SK-N-DZ (cell line): ENCODE results near the gene ZDHHC24.
"Not testable (repeated sequence)": the region's sequence is repeated elsewhere in the genome, so short reads cannot be mapped to it uniquely, and the experiment has no call there.

Experiments used
- DNase-seq: peaks from one replicate; pipeline ENCODE4 v3.0.0-alpha.2; 2015; ENCODE audit warnings: low spot score

Gene ZDHHC24

DNA sequence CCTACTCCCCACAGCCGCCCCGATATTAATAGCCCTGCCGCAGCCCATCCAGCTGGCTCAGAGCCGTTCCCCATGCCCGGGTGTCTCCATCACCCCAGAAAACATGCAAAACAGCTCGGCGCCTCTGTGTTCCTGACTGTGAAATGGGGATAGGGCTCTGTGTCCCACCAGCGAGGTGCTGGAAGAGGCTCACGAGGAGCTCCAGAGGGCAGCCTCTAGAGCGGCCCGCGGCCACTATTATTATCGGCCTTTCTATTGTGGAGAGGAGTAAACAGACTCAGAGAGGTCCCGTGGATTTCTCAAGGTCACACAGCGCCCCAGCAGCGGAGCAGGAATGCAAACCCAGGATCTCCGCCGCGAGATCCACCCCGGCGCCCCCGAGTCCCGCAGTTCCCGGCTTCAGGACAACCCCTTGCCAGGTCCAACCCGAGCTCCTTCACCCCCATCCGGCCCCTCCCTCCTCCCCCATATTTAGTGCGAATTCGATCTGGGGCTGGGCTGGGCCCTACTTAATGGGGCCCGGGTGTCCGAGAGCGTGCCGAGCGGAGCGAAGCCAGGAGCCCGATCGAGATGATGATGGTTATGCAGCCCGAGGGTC is 619 bp upstream of the ZDHHC24 start, which contains the start of gene ACTN3:
Gene ACTN3 (plus strand): TSS at position 536 of the 598 bp plus-strand sequence. CDS start 35 bp downstream, at position 571.
- no peak for DNase-seq

DNA sequence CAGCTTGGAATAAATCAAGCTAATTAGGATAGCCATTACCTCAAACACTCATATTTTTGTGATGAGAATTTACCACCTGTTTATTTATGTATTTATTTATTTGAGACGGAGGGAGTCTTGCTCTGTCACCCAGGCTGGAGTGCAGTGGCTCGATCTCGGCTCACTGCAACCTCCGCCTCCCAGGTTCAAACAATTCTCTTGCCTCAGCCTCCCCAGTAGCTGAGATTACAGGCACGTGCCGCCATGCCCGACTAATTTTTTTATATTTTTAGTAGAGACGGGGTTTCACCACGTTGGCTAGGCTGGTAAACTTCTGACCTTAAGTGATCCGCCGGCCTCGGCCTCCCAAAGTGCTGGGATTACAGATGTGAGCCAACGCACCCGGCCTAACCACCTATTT is 896 bp downstream of the ZDHHC24 start:
- not testable (repeated sequence) for DNase-seq

DNA sequence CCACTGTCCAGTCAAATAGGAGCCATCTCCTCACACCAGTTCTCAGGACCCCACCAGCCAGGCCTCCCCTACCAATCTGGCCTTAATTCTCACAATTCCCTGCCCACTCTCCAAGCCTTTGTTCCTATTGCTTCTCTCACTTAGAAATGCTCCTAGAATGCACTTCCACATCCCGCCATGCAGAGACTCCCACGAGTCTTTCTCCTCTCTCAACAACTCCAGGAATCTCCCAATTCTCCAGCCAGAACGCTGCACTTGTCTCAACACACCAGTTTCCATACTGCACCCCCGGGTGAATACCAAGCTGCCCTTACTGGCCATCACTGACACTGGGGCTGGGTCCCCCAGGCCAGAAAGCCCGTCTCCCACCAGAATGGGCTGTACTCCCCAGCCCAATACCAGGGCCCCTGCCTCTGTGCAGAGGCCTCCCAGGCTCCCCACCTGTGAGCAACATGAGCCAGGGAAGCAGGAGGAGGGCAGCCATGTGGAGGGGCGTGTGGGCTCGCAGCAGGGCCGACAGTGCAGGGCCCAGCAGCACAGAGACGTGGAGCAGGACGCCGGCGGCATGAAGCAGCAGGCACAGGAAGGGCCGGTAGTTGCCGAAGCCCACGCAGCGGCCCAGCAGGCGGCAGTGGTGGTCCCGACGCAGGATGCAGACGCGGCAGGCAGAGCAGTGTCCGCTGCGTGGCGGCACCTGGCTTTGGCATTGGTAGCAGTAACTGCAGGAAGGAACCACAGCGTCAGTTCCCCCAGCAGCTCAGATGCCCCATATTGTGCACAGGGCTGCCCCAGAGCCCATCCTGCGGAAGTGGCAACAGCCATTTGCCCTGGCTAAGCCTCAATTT is 2.4 kb downstream of the ZDHHC24 start:
- DNase-seq = peak; percentile 79

DNA sequence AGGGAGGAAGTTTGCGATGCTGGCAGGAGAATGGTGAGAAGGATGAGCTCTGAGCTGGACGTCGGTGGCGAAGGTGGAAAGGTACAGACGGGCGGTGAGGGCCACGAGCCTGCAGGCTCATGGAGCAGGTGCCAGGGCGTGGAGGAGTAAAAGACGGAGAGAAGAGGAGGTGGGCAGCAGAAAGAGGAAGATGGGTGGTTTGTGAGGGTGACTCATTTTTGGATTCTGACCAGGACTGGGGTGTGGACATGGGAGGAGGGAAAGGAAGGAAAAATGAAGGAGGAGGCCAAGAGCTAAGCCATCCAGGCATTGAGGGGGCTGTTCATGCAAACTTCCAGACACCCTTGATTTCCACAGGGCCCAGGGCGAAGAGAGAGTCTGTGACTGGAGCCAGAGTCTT is 3.5 kb downstream of the ZDHHC24 start:
- no peak for DNase-seq

DNA sequence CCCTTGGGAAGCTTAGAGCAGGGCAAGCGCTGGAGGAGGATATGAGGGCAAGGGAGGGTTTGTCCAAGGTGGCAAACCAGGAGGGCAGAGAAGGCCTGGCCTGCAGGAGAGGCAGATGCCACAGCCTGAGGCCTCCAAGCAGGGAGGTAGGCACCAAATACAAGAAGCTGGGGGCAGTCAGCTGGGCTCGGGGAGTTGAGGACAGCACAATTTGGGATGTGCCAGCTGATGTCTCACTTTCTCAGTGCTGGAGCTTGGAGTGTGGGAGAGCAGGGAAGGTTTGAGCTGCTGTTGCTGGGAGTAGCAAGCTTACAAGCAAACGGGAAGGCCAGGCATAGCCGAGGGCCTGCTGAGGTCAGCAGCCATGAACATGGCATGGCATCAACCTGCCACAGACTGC is 4.0 kb downstream of the ZDHHC24 start:
- DNase-seq = no peak

DNA sequence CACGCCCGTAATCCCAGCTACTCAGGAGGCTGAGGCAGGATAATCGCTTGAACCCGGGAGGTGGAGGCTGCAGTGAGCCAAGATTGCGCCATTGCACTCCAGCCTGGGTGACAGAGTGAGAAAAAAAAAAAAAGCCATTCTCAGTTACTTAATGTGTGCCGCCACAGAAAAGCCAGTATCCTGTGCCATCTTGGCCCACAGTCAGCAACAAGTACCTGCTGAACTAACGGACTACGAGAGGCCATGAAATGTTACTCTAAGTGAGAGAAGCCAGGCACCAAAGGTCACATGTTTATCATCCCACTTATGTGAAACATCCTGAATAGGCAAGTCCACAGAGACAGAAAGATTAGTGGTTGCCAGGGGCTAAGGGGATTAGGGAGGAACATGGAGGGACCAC is 5.2 kb downstream of the ZDHHC24 start:
- not testable (repeated sequence) for DNase-seq

DNA sequence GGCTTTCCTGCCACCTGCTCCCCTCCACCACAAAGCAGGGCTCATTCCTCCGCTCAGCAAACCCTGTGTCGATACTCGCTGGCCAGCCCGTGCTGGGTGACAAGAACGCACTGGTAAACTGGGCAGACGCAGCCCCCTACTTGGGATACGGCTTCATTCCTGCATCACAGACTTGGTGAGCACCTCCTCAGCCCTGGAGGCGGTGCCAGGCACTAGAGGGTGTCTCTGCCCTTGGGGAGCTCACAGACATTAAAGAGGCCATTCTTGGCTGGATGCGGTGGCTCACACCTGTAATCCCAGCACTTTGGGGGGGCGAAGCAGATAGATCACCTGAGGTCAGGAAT is 6.0 kb downstream of the ZDHHC24 start:
- no peak for DNase-seq

DNA sequence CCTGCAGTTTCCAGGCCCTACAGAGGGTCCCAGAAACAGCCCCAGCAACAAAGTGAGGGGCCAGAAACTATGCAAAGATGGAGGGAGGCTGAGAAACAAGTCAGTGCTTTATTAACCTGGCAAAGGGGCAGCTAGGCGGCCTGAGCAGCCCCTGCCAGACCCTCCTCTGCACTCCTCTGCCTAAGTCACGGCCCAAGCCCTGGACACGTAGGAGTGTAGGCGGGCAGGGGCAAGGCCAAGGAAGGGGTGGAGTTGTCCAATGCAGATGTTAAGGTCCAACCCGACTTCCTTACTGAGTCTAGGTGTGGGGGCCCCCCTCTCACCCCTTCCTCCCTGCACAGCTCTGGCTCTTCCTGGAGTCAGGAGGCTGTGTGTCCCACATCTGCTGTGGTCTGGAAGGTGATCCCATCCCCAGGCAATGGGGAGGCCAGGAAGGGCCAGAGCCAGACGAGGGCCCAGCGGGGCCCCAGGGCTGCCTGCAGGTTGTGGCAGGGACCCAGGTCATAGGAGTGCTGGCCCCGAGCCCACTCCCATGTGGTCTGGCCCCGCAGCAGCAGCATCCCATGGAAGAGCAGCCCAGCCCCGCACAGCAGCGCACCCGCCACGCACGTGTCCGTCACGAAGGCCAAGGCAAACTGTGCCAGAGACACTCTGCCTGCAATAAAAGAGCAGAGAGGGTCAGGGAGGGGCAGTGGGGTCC is 6.5 kb downstream of the ZDHHC24 start:
- no peak for DNase-seq

DNA sequence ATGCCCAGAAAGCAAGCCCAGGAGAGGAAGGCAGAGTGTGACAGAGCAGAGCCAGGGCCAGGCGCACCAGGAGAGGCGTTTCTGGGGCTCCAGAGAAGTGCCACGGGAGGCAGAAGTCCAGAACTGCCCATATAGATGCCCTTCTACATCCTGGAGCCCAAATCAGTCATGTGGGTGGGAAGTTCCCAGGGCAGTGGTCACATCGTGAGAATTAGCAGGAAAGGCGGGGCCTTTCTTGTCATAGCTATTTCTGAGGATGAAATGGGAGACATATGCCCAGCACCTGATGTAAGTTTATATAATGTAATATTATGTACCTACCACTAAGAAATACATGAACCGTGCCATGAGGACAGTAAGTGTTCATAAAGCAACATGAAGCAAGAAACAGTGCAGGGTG is 13.1 kb downstream of the ZDHHC24 start:
- DNase-seq = no peak

DNA sequence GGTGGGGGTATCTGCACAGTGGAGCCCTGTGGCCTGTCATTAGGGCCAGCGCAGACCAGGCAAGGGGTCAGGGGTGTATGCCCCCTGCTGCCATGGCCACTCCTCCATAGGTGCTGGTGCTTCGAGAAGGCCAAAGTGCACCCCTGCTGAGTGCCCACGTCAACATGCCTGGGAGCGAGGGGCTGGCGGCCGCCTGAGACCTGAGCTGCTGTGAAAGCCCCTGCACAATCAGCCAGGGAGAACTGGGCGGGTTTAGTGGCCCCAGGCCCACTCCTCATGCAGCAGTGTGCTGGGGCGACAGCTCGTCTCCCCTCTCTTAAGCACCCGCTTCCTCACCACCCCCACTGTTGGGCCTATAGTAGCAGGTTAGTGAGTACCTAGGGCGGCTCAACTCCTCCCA is 14.0 kb downstream of the ZDHHC24 start:
- DNase-seq = no peak

DNA sequence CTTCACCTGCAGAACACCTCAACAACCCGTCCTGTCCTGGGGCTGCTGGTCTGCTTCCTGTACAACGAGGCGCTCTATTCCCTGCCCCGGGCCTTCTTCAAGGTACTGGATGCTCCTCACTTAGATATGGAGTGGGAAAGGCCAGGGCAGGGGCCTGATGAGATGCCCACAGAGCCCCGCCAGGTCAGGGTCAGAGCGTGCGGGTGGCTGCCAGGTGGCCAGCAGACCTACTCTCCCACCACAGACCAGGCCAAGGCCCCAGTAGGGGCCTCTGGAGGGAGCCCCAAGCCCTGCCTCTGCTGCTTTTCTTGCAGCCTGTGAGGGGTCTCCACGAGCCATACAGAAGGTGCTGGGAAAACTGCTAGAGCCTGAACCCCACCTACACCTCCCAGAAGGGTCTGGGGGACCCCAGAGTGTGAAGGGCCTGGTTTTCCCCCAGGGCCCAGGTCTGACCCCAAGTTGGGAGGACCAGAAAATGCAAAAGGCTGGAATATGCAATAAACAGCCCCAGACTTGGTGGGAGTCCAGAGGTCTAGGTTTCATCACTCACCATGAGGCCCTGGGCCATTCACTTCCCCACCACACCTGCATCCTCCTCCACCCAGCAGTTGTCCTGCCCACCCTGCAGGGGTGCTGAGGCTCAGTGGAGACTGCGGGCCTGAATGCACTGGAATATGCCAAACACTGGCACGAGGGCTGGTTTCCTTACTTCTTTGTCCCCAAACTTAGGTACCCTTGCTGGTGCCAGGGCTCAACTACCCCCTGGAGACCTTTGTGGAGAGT is 14.7 kb downstream of the ZDHHC24 start:
- DNase-seq = no peak

DNA sequence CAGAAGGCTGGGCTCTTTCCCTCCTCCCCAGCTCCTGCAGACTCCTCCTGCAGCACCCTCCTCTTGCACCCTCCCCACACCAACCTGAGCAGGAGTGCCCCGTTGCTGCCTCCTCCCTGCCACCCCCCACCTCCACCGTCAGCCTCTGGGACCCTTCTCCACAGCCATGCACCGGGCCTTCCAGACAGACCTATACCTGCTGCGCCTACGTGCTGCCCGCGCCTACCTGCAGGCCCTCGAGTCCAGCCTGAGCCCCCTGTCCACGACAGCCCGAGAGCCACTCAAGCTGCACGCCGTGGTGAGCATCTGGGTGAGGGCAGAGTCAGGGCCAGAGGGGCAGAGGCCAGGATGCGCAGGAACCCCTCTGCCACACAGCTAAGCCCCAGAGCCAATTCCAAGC is 16.2 kb downstream of the ZDHHC24 start:
- no peak for DNase-seq

DNA sequence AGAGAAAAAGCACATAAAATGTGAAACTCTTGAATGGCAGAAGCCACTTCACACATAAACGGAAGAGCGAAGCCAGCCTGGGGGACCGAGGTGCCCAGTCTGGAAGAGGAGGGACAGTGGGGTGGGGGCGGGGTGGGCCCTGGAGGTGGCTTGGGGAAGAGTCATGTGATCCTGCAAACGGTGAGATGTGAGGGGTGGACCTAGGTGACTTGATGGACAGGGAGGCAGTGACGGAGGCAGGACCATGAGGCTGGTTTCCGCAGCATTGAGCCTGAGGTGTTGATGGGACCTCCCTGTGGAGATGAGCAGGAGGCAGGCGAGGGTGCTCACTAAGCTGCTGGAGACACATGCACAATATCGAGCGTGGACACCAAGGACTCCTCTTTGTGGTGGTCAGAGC is 16.8 kb downstream of the ZDHHC24 start:
- no peak for DNase-seq

DNA sequence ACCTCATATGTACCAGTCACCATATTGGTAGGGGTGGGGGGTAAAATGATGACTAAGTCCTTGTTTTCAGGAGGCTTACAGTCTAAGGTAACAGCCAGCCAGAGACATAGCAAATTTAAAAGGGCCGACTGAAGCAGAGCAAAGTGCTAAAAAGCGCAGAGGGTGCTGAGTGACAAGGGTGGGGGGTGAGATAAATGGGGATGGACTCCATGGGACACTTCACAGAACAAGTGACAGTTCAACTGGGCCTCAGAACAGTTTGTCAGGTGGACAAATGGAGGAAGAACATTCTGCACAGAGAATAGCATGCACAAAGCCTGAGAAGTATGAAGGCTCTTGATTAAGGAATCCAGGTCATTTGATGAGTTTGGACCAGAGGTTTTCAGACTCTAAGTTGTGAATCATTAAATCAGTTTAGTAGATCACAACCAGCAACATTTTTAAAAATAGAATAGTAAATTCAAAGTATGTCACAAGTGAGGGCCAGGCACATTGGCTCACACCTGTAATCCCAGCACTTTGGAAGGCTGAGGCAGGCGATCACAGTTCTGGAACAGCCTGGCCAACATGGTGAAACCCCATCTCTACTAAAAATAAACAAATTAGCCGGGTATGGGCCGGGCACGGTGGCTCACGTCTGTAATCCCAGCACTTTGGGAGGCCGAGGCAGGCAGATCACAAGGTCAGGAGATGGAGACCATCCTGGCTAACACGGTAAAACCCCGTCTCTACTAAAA is 21.4 kb downstream of the ZDHHC24 start:
- no peak for DNase-seq

DNA sequence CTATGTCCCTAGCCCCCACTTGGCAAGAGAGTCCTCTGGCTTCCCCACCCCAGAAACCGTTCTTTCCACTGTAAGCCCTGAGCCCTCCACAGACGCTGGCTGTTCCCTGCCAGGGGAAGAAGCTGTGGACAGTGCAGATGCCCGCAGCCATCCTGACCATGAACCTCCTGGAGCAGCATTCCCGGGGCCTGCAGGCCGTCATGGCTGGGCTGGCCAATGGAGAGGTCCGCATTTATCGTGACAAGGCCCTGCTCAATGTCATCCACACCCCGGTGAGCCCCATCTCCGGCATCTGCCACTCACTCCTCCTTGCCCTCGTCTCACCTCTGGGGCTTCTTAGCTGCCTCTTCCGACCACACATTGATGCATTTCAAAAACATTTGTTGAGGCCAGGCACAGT is 22.2 kb downstream of the ZDHHC24 start:
- DNase-seq = no peak

DNA sequence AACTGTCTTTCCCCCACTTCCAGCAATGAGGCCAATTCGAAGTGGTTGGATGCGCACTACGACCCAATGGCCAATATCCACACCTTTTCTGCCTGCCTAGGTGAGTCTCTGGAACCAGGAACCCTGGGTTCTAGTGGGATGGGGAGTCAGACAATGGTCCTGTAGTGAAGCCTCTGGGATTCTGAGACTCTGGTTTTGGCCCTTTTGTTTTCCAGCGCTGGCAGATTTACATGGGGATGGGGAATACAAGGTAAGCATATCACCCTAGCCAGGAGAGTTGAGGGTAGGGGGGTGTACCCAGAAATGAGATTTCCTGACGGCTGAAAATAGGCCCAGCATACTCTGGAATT is 34.9 kb downstream of the ZDHHC24 start:
- DNase-seq = no peak

DNA sequence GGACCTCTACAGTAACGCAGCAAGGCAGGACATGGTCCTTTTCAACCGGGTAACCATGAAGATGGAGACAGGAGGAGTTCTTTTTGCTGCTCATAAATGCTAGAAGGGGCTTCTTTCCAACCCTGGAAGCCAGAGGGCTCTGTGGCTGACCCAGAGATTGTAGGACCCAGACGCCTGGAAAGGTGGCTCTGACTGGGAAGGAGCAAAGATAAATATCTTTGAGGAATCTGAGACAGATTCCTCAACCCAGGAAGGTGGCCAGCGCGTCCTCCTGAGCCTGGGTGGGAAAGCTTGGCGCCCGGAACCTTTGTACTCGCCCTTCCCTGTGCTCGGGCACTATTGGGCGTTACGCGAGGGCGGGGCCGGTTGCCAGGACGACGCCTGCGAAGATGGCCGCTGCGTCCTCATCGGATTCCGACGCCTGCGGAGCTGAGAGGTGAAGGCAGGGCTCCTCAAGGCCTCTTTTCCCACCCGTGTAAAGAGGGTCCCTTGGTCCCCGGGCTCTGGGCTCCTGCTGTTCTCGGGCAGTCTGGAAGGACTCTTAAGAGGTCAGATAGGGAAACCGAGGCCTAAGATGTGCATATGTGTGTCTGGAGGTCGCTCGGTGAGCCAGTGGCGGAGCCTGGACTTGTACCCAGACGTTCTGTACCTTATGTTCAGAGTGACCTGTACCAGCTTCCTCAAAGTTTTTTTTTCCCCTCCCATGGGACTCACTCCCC is 35.4 kb downstream of the ZDHHC24 start, which contains the start of gene BBS1:
Gene BBS1 (plus strand): TSS at position 365 of the 719 bp plus-strand sequence. CDS start 25 bp downstream, at position 390.
- peak; percentile 76 for DNase-seq

DNA sequence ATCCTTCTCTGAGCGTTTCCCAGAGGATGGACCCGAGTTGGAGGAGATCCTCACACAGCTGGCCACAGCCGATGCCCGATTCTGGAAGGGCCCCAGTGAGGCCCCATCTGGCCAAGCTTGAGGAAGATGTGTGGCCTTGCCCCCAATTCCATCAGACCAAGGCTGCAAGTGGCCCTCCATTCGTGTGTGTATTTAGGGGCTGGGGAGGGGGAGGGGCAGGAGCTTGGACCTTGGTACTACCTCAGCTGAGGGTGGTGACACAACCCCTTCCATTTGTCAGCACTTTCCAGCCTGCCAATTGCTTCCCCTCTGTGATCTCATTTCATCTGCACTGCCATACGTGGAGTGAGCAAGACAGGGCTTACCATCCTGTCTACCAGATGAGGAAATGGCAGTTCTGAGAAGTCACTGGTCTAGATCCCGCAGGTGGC is 36.7 kb downstream of the ZDHHC24 start:
- no peak for DNase-seq

DNA sequence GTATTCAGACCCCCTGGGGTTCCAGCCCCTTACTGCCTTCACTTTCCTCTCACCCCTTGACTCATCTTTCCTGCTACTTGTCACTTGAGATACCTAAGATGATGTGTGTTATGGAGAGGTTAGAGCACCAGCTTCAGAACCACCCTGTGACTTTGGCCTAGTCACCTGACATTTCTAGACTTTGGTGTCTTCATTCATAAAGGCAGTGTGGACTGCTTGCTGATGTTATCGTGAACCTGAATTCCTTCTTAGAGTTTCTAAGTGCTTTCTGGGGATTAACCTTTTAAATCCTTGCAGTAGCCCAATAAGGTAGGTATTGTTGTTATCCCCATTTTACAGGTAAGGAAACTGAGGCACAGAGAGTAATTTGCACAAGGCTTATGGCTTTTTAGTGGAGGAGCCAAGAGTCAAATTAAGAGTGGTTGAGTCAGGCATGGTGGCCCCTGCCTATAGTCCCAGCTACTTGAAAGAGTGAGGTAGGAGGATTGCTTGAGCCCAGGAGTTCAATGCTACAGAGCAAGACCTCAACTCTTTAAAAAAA is 40.5 kb downstream of the ZDHHC24 start:
- DNase-seq = no peak

DNA sequence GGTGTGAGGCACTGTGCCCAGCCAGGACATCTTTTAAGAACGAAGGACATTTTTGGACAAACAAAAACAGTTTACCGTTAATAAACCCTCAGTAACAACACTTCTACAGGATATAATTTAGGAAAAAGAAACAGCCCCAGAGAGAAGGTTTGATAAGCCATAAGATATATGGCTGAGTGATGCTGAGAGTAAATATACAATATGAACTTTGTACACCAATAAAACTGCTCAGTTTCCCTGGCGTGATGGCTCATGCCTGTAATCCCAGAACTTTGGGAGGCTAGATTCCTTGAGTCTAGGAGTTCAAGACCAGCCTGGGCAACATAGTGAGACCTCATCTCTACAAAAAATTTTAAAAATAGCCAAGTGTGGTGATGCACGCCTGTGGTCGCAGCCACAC is 47.3 kb downstream of the ZDHHC24 start:
- no peak for DNase-seq
